Muscle of leg (tissue), 11 donors: ENCODE results near the gene IQSEC1. TPM values are rescaled to one million over a fixed set of nuclear protein-coding genes. Genes with fewer than 3 reads are reported as not detected.

Experiments used
- DNase-seq: peaks from one replicate; pipeline ENCODE4 v3.0.0; 2013
- H3K27ac ChIP-seq: one replicate; pipeline ENCODE4 v1.5.1; 2013; ENCODE audit warnings: mild to moderate bottlenecking, low read length, control low read depth
- H3K27me3 ChIP-seq: one replicate; pipeline ENCODE4 v1.6.1; 2013; ENCODE audit warnings: low read length; ENCODE audit not compliant: control insufficient read depth, insufficient read depth
- H3K36me3 ChIP-seq: one replicate; pipeline ENCODE4 v1.6.1; 2013; ENCODE audit warnings: low read length; ENCODE audit not compliant: control insufficient read depth, insufficient read depth
- H3K4me1 ChIP-seq: one replicate; pipeline ENCODE4 v1.6.1; 2013; ENCODE audit warnings: low read length; ENCODE audit not compliant: control insufficient read depth, insufficient read depth
- H3K4me3 ChIP-seq: one replicate; pipeline ENCODE4 v1.5.1; 2013; ENCODE audit warnings: low read length, control low read depth
- H3K9me3 ChIP-seq: replicated peaks from 2 replicates; pipeline ENCODE4 v1.6.1; 2013; ENCODE audit warnings: low read depth, low read length; ENCODE audit not compliant: control insufficient read depth
- WGBS: methylation state at CpG from one replicate; pipeline ENCODE4 v1.1.5; 2013; ENCODE audit warnings: missing lambda C conversion rate; ENCODE audit not compliant: insufficient coverage; 5-methylcytosine and 5-hydroxymethylcytosine counted together
- polyA plus RNA-seq, 8 donors: library from polyadenylated mRNA; unstranded; fragments of 120-200 nt; gene quantifications; one replicate each; pipeline versions ENCODE4 v1.2.1 to v1.2.3, GENCODE V29; 2013; ENCODE audit warnings: inconsistent platforms in 1 of 8, low replicate concordance in 1 of 8; ENCODE audit not compliant: insufficient read length in 8 of 8, insufficient read depth in 1 of 8
- total RNA-seq: library from RNA; stranded (reverse); fragments of 120-200 nt; gene quantifications from one replicate; pipeline ENCODE4 v1.2.4, GENCODE V29; 2013

Gene IQSEC1
- total and polyA plus RNA-seq, 9 donors: 25.1 to 48.3 (median 43.8) TPM

DNA sequence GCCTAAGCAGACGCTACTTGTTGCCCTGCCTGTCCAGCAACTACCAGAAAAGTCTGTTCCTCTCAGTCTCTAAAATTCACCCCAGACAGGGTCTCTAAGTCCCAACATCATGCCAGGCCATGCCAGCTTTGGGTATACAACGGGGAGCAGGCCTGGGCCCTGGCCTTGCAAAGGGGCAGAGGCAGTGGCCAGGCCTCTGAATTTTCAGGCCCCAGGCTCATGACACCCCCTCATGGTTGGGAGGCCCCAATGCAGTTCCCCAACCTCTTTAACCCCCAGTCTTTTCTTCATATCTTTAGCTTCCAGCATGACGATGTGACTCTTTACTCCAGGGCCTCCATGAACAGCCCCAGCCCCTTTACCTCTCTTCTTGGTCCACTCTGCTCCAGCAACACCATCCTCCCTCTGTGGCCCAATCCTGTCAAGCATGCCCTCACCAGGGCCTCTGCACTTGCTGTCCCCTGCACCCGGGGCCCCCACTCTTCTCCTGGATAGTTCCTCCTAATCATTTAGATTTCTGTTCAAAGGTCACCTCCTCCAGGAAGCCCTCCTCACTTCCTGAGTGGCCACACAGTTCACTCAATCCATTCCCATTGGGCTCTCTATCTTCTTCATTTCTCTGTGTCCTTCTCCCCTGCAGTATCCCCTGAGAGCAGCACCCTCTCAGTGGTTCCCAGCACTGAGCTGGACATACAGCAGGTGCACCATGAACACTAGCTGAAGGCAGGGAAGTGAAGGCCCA lies 4.8 kb downstream of the IQSEC1 start:
- Histone ChIP-seq H3K4me1 (peaks cover 29% of the 10 kb centered on the region), H3K4me3 (no peak overlapping the region), H3K27ac (no peak overlapping the region), H3K27me3 (peaks cover 19% of the 10 kb centered on the region), H3K36me3 (no peaks in the 10 kb centered on the region), H3K9me3 (no peaks in the 10 kb centered on the region)
- no peak for DNase-seq
- WGBS: 59% methylated on average over 3 of the region's 4 CpGs

DNA sequence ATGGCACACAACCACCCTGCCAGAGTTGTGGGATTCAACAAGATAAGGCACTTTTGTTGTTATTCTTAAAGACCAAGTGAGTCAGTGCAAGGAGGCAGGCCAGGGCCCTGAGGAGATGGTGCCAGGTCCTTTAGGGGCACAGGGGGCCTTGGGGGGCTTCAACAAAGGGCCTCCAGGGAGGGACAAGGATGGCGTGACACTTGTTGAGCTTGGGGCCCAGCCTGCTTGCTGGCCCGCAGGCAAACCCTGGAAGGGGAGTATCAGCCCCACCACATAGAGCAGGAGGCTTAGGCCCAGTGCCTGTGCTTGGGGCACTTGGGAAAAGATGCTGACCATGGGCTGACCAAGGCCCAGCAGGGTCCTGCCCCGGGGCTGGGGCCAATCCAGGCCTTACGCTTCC lies 5.5 kb downstream of the IQSEC1 start:
- Histone ChIP-seq H3K9me3 (no peaks in the 10 kb centered on the region), H3K4me3 (no peak overlapping the region), H3K27me3 (peaks cover 12% of the 10 kb centered on the region), H3K27ac (no peak overlapping the region), H3K4me1 (peaks cover 25% of the 10 kb centered on the region), H3K36me3 (no peaks in the 10 kb centered on the region)
- WGBS: 70% methylated on average over 2 of the region's 4 CpGs
- DNase-seq: no peak

DNA sequence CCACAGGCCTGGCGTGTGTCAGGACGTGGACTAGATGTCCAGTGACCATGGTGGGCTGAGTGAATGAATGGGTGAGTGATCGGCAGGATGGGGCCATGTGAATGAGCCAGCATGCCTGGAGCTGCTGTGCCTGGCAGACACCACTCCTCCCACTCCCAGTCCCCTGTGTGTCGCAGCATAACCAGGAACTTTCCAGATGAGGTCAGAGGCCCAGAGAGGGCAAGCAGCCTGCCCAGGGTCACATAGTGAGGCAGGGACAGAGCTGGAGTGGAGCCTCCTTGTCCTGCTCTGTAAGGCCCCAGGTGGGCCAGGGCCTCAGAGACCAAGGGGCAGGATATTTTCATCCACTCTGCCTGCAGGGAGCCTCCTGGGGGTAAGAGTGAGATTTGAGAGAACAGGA lies 6.4 kb downstream of the IQSEC1 start:
- no peak for DNase-seq
- 100% methylated on average over 1 of the region's 4 CpGs for WGBS
- Histone ChIP-seq H3K4me3 (no peak overlapping the region), H3K27ac (no peak overlapping the region), H3K4me1 (peaks cover 15% of the 10 kb centered on the region), H3K9me3 (no peaks in the 10 kb centered on the region), H3K27me3 (peaks cover 3% of the 10 kb centered on the region), H3K36me3 (no peaks in the 10 kb centered on the region)

DNA sequence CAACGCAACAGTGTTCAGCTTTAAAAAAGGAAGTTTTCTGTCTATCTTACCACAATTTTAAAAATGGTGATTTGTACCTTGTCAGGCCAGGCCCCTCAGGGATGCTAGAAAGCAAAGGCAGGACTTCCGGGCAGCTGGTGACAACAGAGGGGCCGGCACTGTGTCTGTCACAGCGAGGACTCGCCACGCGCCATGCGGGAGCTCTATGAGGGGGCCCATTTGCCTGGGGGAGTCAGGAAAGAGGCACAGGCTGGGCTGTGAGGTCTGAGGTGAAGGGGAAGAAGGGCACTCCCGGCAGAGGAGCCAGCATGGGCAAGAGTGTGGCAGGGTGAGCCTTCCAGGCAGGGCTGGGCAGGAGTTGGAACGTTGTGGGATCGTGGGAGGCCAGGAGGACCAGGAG lies 7.0 kb downstream of the IQSEC1 start:
- Histone ChIP-seq H3K27ac (no peak overlapping the region), H3K36me3 (no peaks in the 10 kb centered on the region), H3K27me3 (no peaks in the 10 kb centered on the region), H3K4me3 (no peak overlapping the region), H3K9me3 (no peaks in the 10 kb centered on the region), H3K4me1 (peaks cover 9% of the 10 kb centered on the region)
- WGBS: 63% methylated on average over 10 of the region's 11 CpGs
- DNase-seq: no peak

DNA sequence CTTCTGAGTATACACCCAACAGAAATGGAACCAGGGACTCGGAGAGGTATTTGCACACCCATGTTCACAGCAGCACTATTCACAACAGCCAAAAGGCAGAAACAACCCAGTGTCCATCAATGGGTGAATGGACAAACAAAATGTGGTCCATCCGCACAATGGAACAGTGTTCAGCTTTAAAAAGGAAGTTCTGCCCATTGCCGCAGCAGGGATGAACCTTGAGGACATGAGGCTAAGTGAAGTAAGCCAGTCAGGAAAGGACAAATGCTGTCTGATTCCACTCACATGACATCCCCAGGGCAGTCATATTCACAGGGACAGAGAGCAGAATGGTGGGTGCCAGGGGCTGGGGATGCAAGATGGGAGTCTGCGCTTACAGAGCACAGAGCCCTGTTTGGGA lies 7.5 kb downstream of the IQSEC1 start:
- Histone ChIP-seq H3K4me3 (no peak overlapping the region), H3K36me3 (no peaks in the 10 kb centered on the region), H3K9me3 (no peaks in the 10 kb centered on the region), H3K27ac (no peak overlapping the region), H3K27me3 (no peaks in the 10 kb centered on the region), H3K4me1 (peaks cover 6% of the 10 kb centered on the region)
- DNase-seq: no peak
- WGBS: 42% methylated on average over 2 of the region's 4 CpGs

DNA sequence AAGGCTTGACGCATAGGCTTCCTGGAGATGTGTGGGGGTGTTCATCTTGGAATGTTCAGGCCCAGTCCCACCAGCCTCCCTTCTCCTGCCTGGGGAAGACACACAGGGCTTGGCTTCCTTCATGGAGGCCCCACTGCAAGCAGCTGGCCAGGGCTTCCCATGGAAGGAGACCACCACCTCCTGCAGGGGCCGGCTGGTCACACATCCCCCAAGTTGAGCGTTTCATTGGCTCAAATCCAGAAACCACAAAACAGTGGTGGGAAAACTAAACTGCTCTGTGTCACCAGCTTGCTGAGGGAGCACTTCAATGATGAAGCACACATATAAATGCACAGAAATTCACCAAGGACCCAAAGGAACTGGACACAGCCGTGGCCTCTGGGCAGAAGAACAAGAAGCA lies 8.3 kb downstream of the IQSEC1 start:
- Histone ChIP-seq H3K36me3 (no peaks in the 10 kb centered on the region), H3K9me3 (no peaks in the 10 kb centered on the region), H3K4me1 (no peaks in the 10 kb centered on the region), H3K4me3 (no peak overlapping the region), H3K27me3 (peaks cover 2% of the 10 kb centered on the region), H3K27ac (no peak overlapping the region)
- no peak for DNase-seq
- 42% methylated on average over 2 of the region's 4 CpGs for WGBS

DNA sequence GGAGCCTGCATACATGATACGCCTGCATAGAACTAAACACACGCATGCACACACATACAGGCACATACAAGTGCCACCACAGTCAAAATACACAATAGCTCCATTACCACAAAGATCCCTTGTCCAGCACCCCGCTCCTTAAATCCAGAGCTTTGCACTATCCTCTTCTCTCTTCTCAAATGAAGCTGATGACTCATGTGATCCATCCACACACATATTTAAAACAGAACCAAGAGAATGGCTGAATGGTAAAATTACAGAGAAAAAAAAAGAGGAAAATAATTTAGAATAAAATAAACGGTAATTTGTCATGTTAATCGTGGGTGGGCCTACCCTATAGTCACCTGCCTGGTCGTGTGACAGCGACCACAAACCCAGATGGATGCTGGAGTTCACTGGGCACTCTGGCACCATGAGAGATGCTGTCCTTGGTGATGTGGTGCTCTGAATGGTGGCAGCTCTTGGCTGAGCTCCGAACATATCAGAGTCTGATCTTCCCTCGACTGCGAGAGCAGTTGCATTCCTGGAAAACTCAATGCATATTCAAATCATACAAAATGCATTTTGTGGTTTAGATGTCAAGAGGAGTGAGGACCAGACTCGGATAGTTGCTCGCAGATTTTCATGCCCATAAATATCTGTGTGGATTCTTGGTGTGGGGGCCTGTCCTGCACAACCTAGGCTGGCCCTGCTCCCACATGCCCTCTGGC lies 8.9 kb downstream of the IQSEC1 start:
- Histone ChIP-seq H3K4me3 (no peak overlapping the region), H3K9me3 (no peaks in the 10 kb centered on the region), H3K36me3 (no peaks in the 10 kb centered on the region), H3K27ac (no peak overlapping the region), H3K27me3 (peaks cover 4% of the 10 kb centered on the region), H3K4me1 (no peaks in the 10 kb centered on the region)
- no peak for DNase-seq
- 86% methylated on average over 9 of the region's 12 CpGs for WGBS

DNA sequence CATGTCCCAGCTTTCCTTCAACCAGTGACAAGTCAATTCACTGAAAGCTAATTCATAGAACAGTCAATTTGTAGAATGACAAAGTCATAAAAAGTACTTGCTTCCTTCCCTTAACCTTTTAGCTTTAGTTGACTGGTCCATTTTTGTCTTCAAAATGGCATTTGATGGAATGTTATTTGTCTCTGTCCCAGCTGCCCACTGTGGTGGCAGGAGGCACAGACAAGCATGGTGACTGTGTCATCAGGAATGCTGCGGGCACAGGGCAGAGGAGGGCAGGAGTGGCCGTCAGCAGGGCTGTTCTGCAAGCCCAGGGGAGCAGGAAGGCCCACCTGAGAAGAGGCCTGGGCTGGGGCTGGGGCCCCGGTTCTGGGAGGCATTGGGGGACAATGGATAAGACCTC lies 10.0 kb downstream of the IQSEC1 start:
- H3K4me1 ChIP-seq: no peaks in the 10 kb centered on the region
- no peak for DNase-seq
- H3K36me3 ChIP-seq: no peaks in the 10 kb centered on the region
- H3K27me3 ChIP-seq: peaks cover 4% of the 10 kb centered on the region
- no peak overlapping the region for H3K4me3 ChIP-seq
- WGBS: 75% methylated on average over 3 of the region's 3 CpGs
- H3K27ac ChIP-seq: no peak overlapping the region
- H3K9me3 ChIP-seq: no peaks in the 10 kb centered on the region

DNA sequence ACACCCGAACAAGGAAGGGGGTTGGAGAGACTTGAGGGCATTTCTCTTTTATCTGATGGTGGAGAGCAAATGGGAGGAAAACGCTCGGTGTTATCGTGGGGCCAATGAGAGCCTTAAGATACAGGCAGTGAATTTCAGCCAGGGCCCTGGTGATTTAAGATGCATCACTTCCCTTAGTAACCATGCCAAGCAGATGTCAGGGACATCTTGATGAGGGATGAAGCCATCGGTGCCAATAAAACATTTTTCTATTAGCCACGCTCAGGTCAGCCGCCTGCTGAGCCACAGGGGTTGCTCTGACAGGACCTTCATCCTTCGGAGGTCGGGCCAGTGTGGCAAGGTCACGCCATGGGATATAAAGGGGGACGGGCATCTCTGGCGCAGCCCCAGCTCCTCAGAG lies 10.6 kb downstream of the IQSEC1 start:
- H3K36me3 ChIP-seq: no peaks in the 10 kb centered on the region
- WGBS: 60% methylated on average over 11 of the region's 12 CpGs
- H3K9me3 ChIP-seq: no peaks in the 10 kb centered on the region
- DNase-seq: no peak
- H3K4me3 ChIP-seq: no peak overlapping the region
- peaks cover 4% of the 10 kb centered on the region for H3K27me3 ChIP-seq
- no peaks in the 10 kb centered on the region for H3K4me1 ChIP-seq
- H3K27ac ChIP-seq: no peak overlapping the region

DNA sequence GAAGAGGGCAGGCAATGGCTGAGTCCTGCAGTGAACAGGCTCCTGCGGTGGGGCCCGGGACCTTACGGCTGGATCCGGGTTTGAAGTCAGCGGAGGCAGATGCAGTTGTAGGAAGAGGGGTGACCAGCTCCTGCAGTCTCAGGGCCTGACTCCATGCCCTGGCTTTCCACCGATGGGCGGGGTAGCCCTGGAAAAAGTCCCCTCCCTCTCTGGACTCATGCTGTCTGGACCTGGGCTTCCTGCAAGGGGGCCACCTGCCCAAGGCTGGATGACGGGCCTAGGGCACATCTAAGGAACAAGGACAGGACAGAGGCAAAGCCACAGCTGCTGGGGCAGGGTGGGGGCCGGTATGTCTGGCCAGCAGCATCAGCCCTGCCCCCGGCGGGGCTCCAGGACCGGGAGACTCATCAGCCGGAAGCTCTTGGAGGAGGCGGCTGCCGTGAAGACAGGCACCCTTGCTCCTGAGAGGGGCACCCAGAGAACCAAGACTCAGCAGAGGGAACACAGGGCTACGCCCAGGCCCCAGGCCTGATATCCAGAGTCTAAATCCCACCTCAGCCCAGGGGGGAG lies 12.8 kb downstream of the IQSEC1 start:
- no peaks in the 10 kb centered on the region for H3K36me3 ChIP-seq
- 70% methylated on average over 14 of the region's 16 CpGs for WGBS
- H3K27me3 ChIP-seq: peaks cover 4% of the 10 kb centered on the region
- H3K9me3 ChIP-seq: no peaks in the 10 kb centered on the region
- no peak overlapping the region for H3K4me3 ChIP-seq
- H3K27ac ChIP-seq: no peak overlapping the region
- H3K4me1 ChIP-seq: no peaks in the 10 kb centered on the region
- DNase-seq: no peak
